ENCODE measurements around the gene SLC30A2.

SLC30A2 gene

GRCh38 chr1:26079960-26080814, 34.3 kb upstream of the SLC30A2 start:
- ATAC-seq (replicated peaks; ENCODE audit: extremely low read depth, poor library complexity, severe bottlenecking): no peak
- no peak overlapping the region for H3K4me3 Mint-ChIP-seq
- H3K27me3 Mint-ChIP-seq: peaks cover 71% of the 10 kb centered on the region
- H3K36me3 Mint-ChIP-seq (ENCODE audit: insufficient read depth): no peaks in the 10 kb centered on the region
- no peak overlapping the region for H3K27ac Mint-ChIP-seq (ENCODE audit: low read depth)
- no peak for DNase-seq (ENCODE audit: low spot score in 2 of 2)
- no peaks in the 10 kb centered on the region for H3K4me1 Mint-ChIP-seq
- no peaks in the 10 kb centered on the region for H3K9me3 Mint-ChIP-seq

- H3K27me3 Mint-ChIP-seq: peaks cover 63% of the 10 kb centered on the region
- ATAC-seq (replicated peaks; ENCODE audit: extremely low read depth, poor library complexity, severe bottlenecking) (no peak), DNase-seq (ENCODE audit: low spot score in 2 of 2) (no peak)
- H3K4me1 Mint-ChIP-seq: no peaks in the 10 kb centered on the region
- no peaks in the 10 kb centered on the region for H3K36me3 Mint-ChIP-seq (ENCODE audit: insufficient read depth)
- H3K9me3 Mint-ChIP-seq: no peaks in the 10 kb centered on the region
- H3K27ac Mint-ChIP-seq (ENCODE audit: low read depth): no peak overlapping the region
- H3K4me3 Mint-ChIP-seq: no peak overlapping the region
Observed at GRCh38 chr1:26079178-26079563, 33.3 kb upstream of the SLC30A2 start.

- DNase-seq (ENCODE audit: low spot score in 2 of 2) (no peak), ATAC-seq (replicated peaks; ENCODE audit: extremely low read depth, poor library complexity, severe bottlenecking) (no peak)
- Mint-ChIP-seq H3K36me3 (ENCODE audit: insufficient read depth) (no peaks in the 10 kb centered on the region), H3K27ac (ENCODE audit: low read depth) (no peak overlapping the region), H3K4me3 (no peak overlapping the region), H3K4me1 (no peaks in the 10 kb centered on the region), H3K27me3 (peaks cover 63% of the 10 kb centered on the region), H3K9me3 (no peaks in the 10 kb centered on the region)
Observed at GRCh38 chr1:26078286-26079177, 32.6 kb upstream of the SLC30A2 start.

- Mint-ChIP-seq H3K4me3 (no peak overlapping the region), H3K9me3 (no peaks in the 10 kb centered on the region), H3K27me3 (peaks cover 66% of the 10 kb centered on the region), H3K27ac (ENCODE audit: low read depth) (no peak overlapping the region), H3K4me1 (no peaks in the 10 kb centered on the region), H3K36me3 (ENCODE audit: insufficient read depth) (no peaks in the 10 kb centered on the region)
- DNase-seq (ENCODE audit: low spot score in 2 of 2) (no peak), ATAC-seq (replicated peaks; ENCODE audit: extremely low read depth, poor library complexity, severe bottlenecking) (no peak)
Observed at GRCh38 chr1:26077524-26077923, 31.6 kb upstream of the SLC30A2 start.

GRCh38 chr1:26075421-26076144, 29.7 kb upstream of the SLC30A2 start:
- Mint-ChIP-seq H3K36me3 (ENCODE audit: insufficient read depth) (no peaks in the 10 kb centered on the region), H3K27me3 (peaks cover 81% of the 10 kb centered on the region), H3K9me3 (no peaks in the 10 kb centered on the region), H3K4me3 (no peak overlapping the region), H3K4me1 (no peaks in the 10 kb centered on the region), H3K27ac (ENCODE audit: low read depth) (no peak overlapping the region)
- DNase-seq (ENCODE audit: low spot score in 2 of 2) (no peak), ATAC-seq (replicated peaks; ENCODE audit: extremely low read depth, poor library complexity, severe bottlenecking) (no peak)

- DNase-seq (ENCODE audit: low spot score in 2 of 2) (no peak), ATAC-seq (replicated peaks; ENCODE audit: extremely low read depth, poor library complexity, severe bottlenecking) (no peak)
- H3K27me3 Mint-ChIP-seq: peaks cover 75% of the 10 kb centered on the region
- no peak overlapping the region for H3K27ac Mint-ChIP-seq (ENCODE audit: low read depth)
- no peaks in the 10 kb centered on the region for H3K9me3 Mint-ChIP-seq
- H3K4me1 Mint-ChIP-seq: no peaks in the 10 kb centered on the region
- no peaks in the 10 kb centered on the region for H3K36me3 Mint-ChIP-seq (ENCODE audit: insufficient read depth)
- no peak overlapping the region for H3K4me3 Mint-ChIP-seq
Observed at GRCh38 chr1:26072305-26072704, 26.4 kb upstream of the SLC30A2 start.

- Mint-ChIP-seq H3K36me3 (ENCODE audit: insufficient read depth) (no peaks in the 10 kb centered on the region), H3K9me3 (no peaks in the 10 kb centered on the region), H3K4me1 (no peaks in the 10 kb centered on the region), H3K27ac (ENCODE audit: low read depth) (no peak overlapping the region), H3K4me3 (no peak overlapping the region), H3K27me3 (peaks cover 74% of the 10 kb centered on the region)
- DNase-seq (ENCODE audit: low spot score in 2 of 2): no peak
- no peak for ATAC-seq (replicated peaks; ENCODE audit: extremely low read depth, poor library complexity, severe bottlenecking)
Observed at GRCh38 chr1:26070963-26071342, 25.0 kb upstream of the SLC30A2 start.

GRCh38 chr1:26070296-26070962, 24.5 kb upstream of the SLC30A2 start:
- Mint-ChIP-seq H3K27ac (ENCODE audit: low read depth) (no peak overlapping the region), H3K27me3 (peaks cover 74% of the 10 kb centered on the region), H3K36me3 (ENCODE audit: insufficient read depth) (no peaks in the 10 kb centered on the region)

GRCh38 chr1:26069941-26070295, 24.0 kb upstream of the SLC30A2 start:
- Mint-ChIP-seq H3K27ac (ENCODE audit: low read depth) (no peak overlapping the region), H3K27me3 (peaks cover 76% of the 10 kb centered on the region)
- no peak for DNase-seq (ENCODE audit: low spot score in 2 of 2)

More at GRCh38 chr1:26070296-26070962, 24.5 kb upstream of the SLC30A2 start:
- ATAC-seq (replicated peaks; ENCODE audit: extremely low read depth, poor library complexity, severe bottlenecking) (no peak), DNase-seq (ENCODE audit: low spot score in 2 of 2) (no peak)
- no peaks in the 10 kb centered on the region for H3K4me1 Mint-ChIP-seq
- no peak overlapping the region for H3K4me3 Mint-ChIP-seq
- no peaks in the 10 kb centered on the region for H3K9me3 Mint-ChIP-seq

GRCh38 chr1:26067432-26067911, 21.6 kb upstream of the SLC30A2 start, which contains the start of gene TRIM63:
TRIM63 (minus strand) TSS chr1:26067630; CDS start chr1:26067494, 136 bp downstream.
- H3K9me3 Mint-ChIP-seq: no peaks in the 10 kb centered on the region
- peaks cover 71% of the 10 kb centered on the region for H3K27me3 Mint-ChIP-seq
- DNase-seq (ENCODE audit: low spot score in 2 of 2): no peak
- ATAC-seq (replicated peaks; ENCODE audit: extremely low read depth, poor library complexity, severe bottlenecking): no peak
- no peak within 1 kb of the TSS for H3K27ac Mint-ChIP-seq (ENCODE audit: low read depth)
- no peak within 1 kb of the TSS for H3K4me3 Mint-ChIP-seq
- H3K36me3 Mint-ChIP-seq (ENCODE audit: insufficient read depth): no peaks in the 10 kb centered on the region
- no peaks in the 10 kb centered on the region for H3K4me1 Mint-ChIP-seq

More at GRCh38 chr1:26069941-26070295, 24.0 kb upstream of the SLC30A2 start:
- H3K9me3 Mint-ChIP-seq: no peaks in the 10 kb centered on the region
- ATAC-seq (replicated peaks; ENCODE audit: extremely low read depth, poor library complexity, severe bottlenecking): no peak
- H3K4me1 Mint-ChIP-seq: no peaks in the 10 kb centered on the region
- H3K36me3 Mint-ChIP-seq (ENCODE audit: insufficient read depth): no peaks in the 10 kb centered on the region
- H3K4me3 Mint-ChIP-seq: no peak overlapping the region

GRCh38 chr1:26066857-26067256, 20.9 kb upstream of the SLC30A2 start:
- Mint-ChIP-seq H3K4me3 (no peak overlapping the region), H3K27ac (ENCODE audit: low read depth) (no peak overlapping the region), H3K27me3 (peaks cover 65% of the 10 kb centered on the region), H3K4me1 (no peaks in the 10 kb centered on the region), H3K36me3 (ENCODE audit: insufficient read depth) (no peaks in the 10 kb centered on the region), H3K9me3 (no peaks in the 10 kb centered on the region)
- no peak for ATAC-seq (replicated peaks; ENCODE audit: extremely low read depth, poor library complexity, severe bottlenecking)
- DNase-seq (ENCODE audit: low spot score in 2 of 2): no peak

GRCh38 chr1:26066160-26066559, 20.2 kb upstream of the SLC30A2 start:
- DNase-seq (ENCODE audit: low spot score in 2 of 2): no peak
- no peaks in the 10 kb centered on the region for H3K36me3 Mint-ChIP-seq (ENCODE audit: insufficient read depth)
- H3K9me3 Mint-ChIP-seq: no peaks in the 10 kb centered on the region
- no peak for ATAC-seq (replicated peaks; ENCODE audit: extremely low read depth, poor library complexity, severe bottlenecking)
- peaks cover 58% of the 10 kb centered on the region for H3K27me3 Mint-ChIP-seq
- no peak overlapping the region for H3K4me3 Mint-ChIP-seq
- H3K27ac Mint-ChIP-seq (ENCODE audit: low read depth): no peak overlapping the region
- no peaks in the 10 kb centered on the region for H3K4me1 Mint-ChIP-seq
